GM21576 (cell line): Measurements from ENCODE around the gene PCBP3.

Experiments used
- ATAC-seq: cut with Tn5 transposase; IDR thresholded peaks from one replicate; pipeline ENCODE4 v1.9.1; 2021; ENCODE audit warnings: mild to moderate bottlenecking, moderate library complexity; ENCODE audit not compliant: unreplicated experiment

The PCBP3 gene

DNA sequence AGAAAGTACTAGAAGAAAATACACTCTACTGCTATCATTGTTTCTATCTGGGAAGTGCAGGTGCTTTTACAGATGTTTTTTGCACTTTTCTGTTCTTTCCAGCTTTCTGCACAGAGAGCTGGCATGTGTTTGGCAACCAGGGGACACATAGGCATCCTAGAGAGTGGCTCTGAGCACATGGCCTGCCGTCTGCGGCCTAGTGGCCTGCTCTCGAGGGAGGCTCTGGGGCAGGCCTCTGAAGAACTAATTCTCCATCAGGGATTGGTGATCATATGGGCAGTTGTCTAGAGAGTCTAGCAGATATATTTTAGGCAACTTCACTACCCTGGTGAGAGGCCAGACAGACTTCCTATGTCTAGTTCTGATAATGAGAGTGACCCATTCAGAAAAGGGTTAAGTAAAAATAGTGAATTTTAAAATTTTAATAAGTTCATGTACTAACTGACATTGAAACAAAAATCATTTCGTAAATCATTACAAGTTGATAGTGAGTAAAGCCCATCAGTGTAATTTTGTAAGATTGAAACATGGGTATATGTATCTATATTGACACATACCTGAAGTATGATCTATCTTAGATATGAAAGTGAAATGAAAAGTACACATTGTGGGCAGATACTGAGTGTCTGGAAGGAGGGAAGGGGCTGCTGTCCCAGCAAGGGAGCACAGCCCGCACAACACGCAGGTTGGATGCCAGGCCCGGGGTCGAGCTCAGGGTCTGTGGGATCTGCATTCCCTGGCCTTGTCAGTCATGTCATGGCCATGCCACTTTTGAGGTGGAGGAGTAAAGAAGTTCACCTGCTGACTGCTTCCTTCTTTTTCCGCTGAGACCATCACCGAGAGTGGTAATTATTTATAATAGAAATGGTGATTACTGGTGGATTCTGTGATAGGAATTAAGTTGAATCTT lies 79.8 kb downstream of the PCBP3 start:
- no peak for ATAC-seq

DNA sequence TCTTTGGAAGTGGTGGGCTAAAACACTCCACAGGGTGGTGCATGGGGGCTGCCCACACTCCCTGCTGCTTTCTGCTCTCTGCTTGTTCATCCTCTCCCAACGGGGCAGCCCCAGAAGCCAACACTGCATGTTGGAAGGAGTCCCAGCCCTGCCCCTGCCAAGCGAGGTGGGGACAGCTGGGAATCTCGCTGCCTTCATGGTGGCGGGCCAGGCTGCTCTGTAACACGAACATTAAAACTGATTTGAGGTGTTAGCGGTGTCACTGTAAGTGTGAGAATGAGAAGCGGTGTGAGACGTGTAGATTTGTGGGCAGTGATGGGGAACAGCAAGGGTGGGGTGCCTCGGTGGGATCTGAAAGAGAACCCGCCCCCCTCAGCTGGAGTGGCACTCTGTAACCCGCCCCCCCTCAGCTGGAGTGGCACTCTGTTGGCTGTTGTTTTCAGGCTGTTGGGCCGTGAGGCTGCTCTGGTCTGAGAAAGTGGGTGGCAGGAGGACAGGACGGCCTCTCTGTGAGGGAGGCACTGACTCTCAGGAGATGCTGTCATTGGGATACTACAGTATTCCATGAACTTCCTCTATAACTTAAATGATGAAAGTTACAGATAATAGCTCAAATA lies 80.9 kb downstream of the PCBP3 start:
- ATAC-seq, result no peak

DNA sequence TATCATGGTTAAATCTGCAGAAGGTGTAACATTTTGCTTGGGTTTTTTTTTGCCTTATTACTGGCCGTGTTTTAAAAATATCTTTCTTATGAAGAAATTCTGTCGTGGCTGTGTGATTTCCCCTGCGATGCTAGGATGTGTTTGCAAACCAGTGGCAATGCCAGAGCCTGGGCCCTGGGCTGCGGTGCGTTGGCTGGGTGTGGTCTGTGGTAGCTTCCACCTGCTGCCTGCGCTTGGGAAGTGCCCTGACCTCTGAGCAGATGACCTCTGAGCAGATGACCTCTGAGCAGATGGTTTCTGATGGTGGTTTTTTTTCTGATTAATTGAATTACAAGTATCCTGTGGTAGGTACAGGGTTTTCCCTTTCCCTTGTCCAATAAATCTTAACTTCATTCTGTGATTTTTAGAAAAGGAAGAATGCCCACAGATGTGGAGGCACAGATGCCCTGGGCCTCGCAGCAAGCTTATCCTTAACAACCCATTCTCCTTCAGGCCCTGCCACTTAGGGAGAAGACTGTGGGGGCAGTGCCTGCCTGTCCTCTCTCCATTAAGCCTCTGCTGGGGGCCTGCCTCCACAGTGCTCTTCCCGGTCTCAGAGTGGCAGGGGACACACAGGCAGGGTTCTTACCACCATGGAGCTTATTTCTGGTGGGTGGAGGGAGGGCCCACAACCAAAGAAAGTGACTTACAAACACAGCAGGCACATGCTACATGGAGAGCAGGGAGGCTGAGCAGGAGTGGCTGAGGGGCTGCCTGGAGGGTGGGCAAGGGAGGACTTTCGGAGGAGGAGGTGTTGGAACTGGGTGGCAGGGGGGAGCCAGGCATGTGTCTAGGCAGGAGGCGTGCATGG lies 81.7 kb downstream of the PCBP3 start:
- ATAC-seq, result no peak

DNA sequence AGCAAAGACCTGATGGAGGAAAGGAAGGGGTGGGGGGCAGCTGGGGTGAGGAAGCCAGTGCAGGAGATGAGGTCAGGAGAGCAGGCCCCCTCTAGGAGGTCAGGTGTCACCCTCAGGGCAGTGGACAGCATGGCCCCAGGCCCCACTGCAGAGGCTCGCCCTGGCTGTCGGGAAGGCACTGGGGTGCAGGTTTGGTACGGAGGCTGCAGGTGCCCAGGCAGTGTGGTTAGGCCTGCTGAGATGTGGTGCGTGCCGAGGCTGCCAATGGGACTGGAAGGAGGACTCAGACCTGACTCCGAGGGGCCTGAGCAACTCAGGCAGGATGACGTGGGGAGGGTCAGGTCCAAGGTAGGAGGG lies 82.3 kb downstream of the PCBP3 start:
- no peak for ATAC-seq

- ATAC-seq, result no peak
Observed at GRCh38 chr21:45726438-45726837, 82.9 kb downstream of the PCBP3 start.

GRCh38 chr21:45727390-45727789 lies 83.9 kb downstream of the PCBP3 start:
- no peak for ATAC-seq

- no peak for ATAC-seq
Observed at GRCh38 chr21:45735259-45736000, 91.9 kb downstream of the PCBP3 start.

DNA sequence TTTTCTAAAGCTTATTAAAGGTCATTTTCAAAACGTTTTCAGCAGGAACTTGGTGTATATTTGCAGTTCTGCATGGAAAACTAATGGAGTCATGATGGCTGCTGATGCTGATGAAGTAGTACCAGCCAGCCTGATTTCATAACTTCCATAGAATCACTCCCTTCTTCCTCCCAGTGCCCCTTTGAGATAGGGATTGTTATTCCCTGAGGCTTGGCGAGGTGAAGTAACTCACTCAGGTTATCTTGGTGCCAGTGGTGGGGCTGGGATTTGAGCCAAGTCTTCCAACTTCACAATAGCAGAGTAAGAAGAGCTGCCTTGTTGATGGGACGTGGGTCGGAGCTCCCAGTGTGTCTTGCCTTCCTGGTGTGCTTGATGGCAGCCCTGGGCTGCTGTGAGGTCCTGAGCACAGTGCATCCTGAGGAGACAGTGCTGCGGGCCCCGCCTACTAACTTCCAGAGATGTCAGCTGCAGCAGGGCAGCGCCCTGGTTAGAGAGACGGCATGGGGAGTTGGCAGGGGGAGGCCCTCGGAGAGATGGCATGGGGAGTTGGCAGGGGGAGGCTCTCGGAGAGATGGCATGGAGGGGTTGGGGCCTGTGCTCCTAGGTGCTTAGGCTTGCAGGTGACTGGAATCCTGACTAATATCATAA lies 92.6 kb downstream of the PCBP3 start:
- ATAC-seq, result no peak

- no peak for ATAC-seq
Observed at GRCh38 chr21:45736690-45737484, 93.4 kb downstream of the PCBP3 start.

DNA sequence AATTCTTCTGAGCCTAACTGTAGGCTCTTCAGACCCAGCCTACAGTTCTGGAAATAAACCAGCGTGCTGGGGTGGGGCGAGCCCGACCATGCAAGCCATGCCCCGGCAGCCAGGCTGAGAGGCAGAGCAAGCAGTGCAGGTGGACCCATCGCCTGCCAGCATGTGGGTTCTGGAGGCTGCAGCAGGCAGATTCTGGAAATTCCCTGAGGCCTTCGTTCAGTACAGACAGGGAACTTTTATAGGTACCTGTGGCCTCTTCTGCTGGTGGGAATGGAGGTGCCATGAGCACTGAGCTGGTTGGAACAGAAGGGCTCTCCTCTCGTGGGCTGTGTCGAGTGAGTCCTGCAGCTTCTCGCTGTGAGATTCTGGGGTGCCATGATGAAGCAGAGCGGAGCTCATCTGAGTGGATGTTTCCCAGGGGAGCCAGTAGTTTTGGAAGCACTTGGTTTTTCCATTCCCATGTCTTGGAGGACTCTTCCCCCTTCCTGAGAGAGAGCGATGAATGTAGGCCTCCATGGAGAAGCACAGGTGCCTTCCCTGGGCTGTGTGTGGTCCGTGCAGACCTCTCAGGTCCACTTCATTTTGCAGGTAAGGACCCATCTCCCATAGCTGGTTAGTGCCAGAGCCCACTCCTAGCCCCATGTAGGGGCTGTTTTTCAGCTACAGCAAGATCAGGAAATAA lies 94.1 kb downstream of the PCBP3 start:
- no peak for ATAC-seq

- no peak for ATAC-seq
Observed at GRCh38 chr21:45739218-45740087, 95.9 kb downstream of the PCBP3 start.

- no peak for ATAC-seq
Observed at GRCh38 chr21:45740088-45740440, 96.5 kb downstream of the PCBP3 start.

GRCh38 chr21:45740491-45741357 lies 97.2 kb downstream of the PCBP3 start:
- no peak for ATAC-seq

DNA sequence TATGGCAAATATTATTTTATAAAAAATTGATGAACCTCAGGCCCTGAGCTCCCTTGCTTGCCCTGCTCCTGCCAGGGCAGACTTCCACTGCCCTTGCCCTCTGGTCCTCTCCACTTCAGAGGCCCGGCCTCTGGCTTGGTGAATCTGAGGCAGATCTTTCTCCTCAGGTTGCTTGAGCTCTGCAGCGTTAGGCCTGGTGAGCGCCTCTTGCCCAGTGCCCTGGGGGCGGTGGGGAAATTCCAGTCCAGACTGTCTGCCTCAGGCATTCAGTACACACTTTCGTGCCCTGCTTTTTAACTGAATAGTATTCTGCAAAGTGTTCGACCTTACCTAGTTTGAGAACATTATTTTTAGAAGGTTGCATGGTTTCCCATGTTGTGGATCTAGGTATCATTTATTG lies 98.2 kb downstream of the PCBP3 start:
- ATAC-seq, result no peak

- ATAC-seq, result no peak
Observed at GRCh38 chr21:45742247-45742646, 98.7 kb downstream of the PCBP3 start.

DNA sequence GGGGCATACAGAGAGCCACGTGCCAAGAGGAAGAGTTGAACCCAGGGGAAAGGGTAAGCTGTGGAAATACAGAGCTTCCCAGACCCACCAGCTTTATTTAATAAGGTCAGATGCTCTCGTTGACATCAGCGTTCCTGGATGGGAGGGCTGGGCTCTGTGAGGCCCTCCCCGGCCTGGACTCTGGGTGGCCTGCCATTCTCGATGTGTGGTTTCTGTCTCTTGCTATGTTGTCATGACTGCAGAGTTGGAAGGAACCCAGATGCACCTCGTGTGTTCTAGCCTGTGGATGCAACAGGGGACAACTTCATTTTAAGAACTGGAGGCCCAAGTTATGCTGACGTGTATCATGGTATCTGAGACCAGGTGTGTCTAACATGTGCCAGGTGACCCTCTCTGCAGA lies 101.7 kb downstream of the PCBP3 start:
- ATAC-seq, result no peak

DNA sequence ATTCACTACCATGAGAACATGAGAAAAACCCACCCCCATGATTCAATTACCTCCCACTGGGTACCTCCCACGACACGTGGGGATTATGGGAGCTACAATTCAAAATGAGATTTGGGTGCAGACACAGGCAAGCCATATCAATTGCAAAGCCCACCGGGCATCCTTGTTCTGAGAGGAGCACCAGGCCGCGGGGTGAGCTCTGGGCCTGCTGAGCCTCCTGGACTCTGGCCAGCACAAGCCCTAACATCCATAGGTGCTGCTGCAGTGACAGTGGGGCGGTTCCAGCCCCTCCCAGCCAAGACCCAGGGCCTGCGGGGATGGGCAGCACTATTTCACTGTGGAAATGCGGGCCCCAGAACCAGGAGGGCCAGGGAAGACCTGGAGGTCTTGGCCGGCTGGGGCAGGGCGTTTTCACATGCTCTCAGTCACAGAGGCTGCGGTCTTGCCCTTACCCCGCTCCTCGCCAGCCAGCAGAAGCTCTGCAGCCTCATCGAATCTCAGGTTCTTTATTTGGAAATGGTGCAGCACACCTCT lies 103.8 kb downstream of the PCBP3 start:
- no peak for ATAC-seq
